Parathyroid adenoma (tissue), 2 donors: Measurements from ENCODE around the gene MIPOL1.

ENCODE experiments used
- H2AFZ ChIP-seq: fragments of 300-600 bp; sonication (generic); one replicate; pipeline ENCODE4 v1.7.0; 2017; ENCODE audit warnings: antibody characterized with exemption, mild to moderate bottlenecking
- H3K27ac ChIP-seq: fragments of 300-600 bp; sonication (generic); one replicate; pipeline ENCODE4 v1.7.0; 2017
- H3K27me3 ChIP-seq: fragments of 300-600 bp; sonication (generic); one replicate; pipeline ENCODE4 v1.7.0; 2017; ENCODE audit warnings: low read length; ENCODE audit not compliant: control insufficient read depth, insufficient read depth
- H3K36me3 ChIP-seq: fragments of 300-600 bp; sonication (generic); one replicate; pipeline ENCODE4 v1.7.0; 2017; ENCODE audit warnings: low read length; ENCODE audit not compliant: control insufficient read depth, insufficient read depth
- H3K4me1 ChIP-seq: fragments of 300-600 bp; sonication (generic); one replicate; pipeline ENCODE4 v1.7.0; 2017; ENCODE audit warnings: control low read depth
- H3K4me2 ChIP-seq: fragments of 300-600 bp; sonication (generic); one replicate; pipeline ENCODE4 v1.7.0; 2017; ENCODE audit warnings: low read length
- H3K4me3 ChIP-seq: fragments of 300-600 bp; sonication (generic); one replicate; pipeline ENCODE4 v1.7.0; 2017; ENCODE audit warnings: low read depth, low read length
- H3K79me2 ChIP-seq: fragments of 300-600 bp; sonication (generic); one replicate; pipeline ENCODE4 v1.7.0; 2017; ENCODE audit warnings: control low read depth
- H3K9ac ChIP-seq: fragments of 300-600 bp; sonication (generic); one replicate; pipeline ENCODE4 v1.7.0; 2017; ENCODE audit warnings: mild to moderate bottlenecking
- H3K9me3 ChIP-seq: fragments of 300-600 bp; sonication (generic); one replicate; pipeline ENCODE4 v1.7.0; 2017; ENCODE audit warnings: low read length; ENCODE audit not compliant: control insufficient read depth
- CTCF ChIP-seq: fragments of 300-600 bp; sonication (generic); IDR thresholded peaks from one replicate; pipeline ENCODE4 v1.7.0; 2017; ENCODE audit warnings: antibody characterized with exemption, mild to moderate bottlenecking
- donor health status: primary hyperparathyroidism.

MIPOL1 gene

GRCh38 chr14:37413050-37413449 is 215.3 kb downstream of the MIPOL1 start:
- H3K27ac ChIP-seq, result no peak overlapping the region
- H3K36me3 ChIP-seq, result no peaks in the 10 kb centered on the region
- no peaks in the 10 kb centered on the region for H3K79me2 ChIP-seq
- H2AFZ ChIP-seq, result no peak overlapping the region
- no peak overlapping the region for H3K9ac ChIP-seq
- no peak overlapping the region for H3K4me2 ChIP-seq
- no peaks in the 10 kb centered on the region for H3K4me1 ChIP-seq
- TF ChIP-seq CTCF, result no peak
- H3K4me3 ChIP-seq, result no peak overlapping the region
- H3K9me3 ChIP-seq, result no peaks in the 10 kb centered on the region
- H3K27me3 ChIP-seq, result no peaks in the 10 kb centered on the region

- no peaks in the 10 kb centered on the region for H3K9me3 ChIP-seq
- H3K27me3 ChIP-seq, result no peaks in the 10 kb centered on the region
- H3K9ac ChIP-seq, result no peak overlapping the region
- H3K36me3 ChIP-seq, result no peaks in the 10 kb centered on the region
- no peak overlapping the region for H3K4me3 ChIP-seq
- no peak overlapping the region for H3K27ac ChIP-seq
- TF ChIP-seq CTCF, result no peak
- H2AFZ ChIP-seq, result no peak overlapping the region
- H3K4me2 ChIP-seq, result no peak overlapping the region
- H3K4me1 ChIP-seq, result no peaks in the 10 kb centered on the region
- no peaks in the 10 kb centered on the region for H3K79me2 ChIP-seq
Observed at GRCh38 chr14:37413504-37414003, 215.8 kb downstream of the MIPOL1 start.

GRCh38 chr14:37416264-37416663 is 218.5 kb downstream of the MIPOL1 start:
- H3K4me3 ChIP-seq, result no peak overlapping the region
- no peak for TF ChIP-seq CTCF
- no peak overlapping the region for H3K9ac ChIP-seq
- no peaks in the 10 kb centered on the region for H3K27me3 ChIP-seq
- no peaks in the 10 kb centered on the region for H3K4me1 ChIP-seq
- H3K4me2 ChIP-seq, result no peak overlapping the region
- no peak overlapping the region for H3K27ac ChIP-seq
- no peaks in the 10 kb centered on the region for H3K79me2 ChIP-seq
- no peaks in the 10 kb centered on the region for H3K9me3 ChIP-seq
- no peaks in the 10 kb centered on the region for H3K36me3 ChIP-seq
- no peak overlapping the region for H2AFZ ChIP-seq

GRCh38 chr14:37417151-37417550 is 219.4 kb downstream of the MIPOL1 start:
- Histone ChIP-seq H3K4me2 (no peak overlapping the region), H3K27me3 (no peaks in the 10 kb centered on the region), H3K9me3 (no peaks in the 10 kb centered on the region), H3K4me1 (no peaks in the 10 kb centered on the region), H3K9ac (no peak overlapping the region), H3K4me3 (no peak overlapping the region), H3K27ac (no peak overlapping the region), H3K36me3 (no peaks in the 10 kb centered on the region), H2AFZ (no peak overlapping the region), H3K79me2 (no peaks in the 10 kb centered on the region)
- TF ChIP-seq CTCF, result no peak

- Histone ChIP-seq H3K27me3 (no peaks in the 10 kb centered on the region), H3K4me2 (no peak overlapping the region), H3K4me3 (no peak overlapping the region), H3K4me1 (no peaks in the 10 kb centered on the region), H3K9me3 (no peaks in the 10 kb centered on the region), H3K27ac (no peak overlapping the region), H3K36me3 (no peaks in the 10 kb centered on the region), H2AFZ (no peak overlapping the region), H3K79me2 (no peaks in the 10 kb centered on the region), H3K9ac (no peak overlapping the region)
- TF ChIP-seq CTCF, result no peak
Observed at GRCh38 chr14:37417833-37418232, 220.1 kb downstream of the MIPOL1 start.
